ENCODE results near the gene KLK7. TPM values are rescaled to one million over a fixed set of nuclear protein-coding genes. Genes with fewer than 3 reads are reported as not detected.

Gene KLK7
- total and polyA plus RNA-seq, 10 of the 15 experiments (the other 5 are each of a cell fraction or from before 2014, with no cell fraction given) = not detected

- Histone ChIP-seq H3K27me3 (replicated peaks in 1 of 2; ENCODE audit: control insufficient read depth in 2 of 2, insufficient read depth in 2 of 2, low read length in 1 of 2) (no peaks in the 10 kb centered on the region), H4K20me1 (ENCODE audit: control insufficient read depth, insufficient read depth) (no peaks in the 10 kb centered on the region), H3K27ac (ENCODE audit: control insufficient read depth, insufficient read depth) (no peak overlapping the region), H3K4me2 (ENCODE audit: control insufficient read depth, insufficient read depth) (no peak overlapping the region), H3K79me2 (ENCODE audit: control insufficient read depth, insufficient read depth, low read length) (no peaks in the 10 kb centered on the region), H2AFZ (ENCODE audit: control insufficient read depth, low read depth, low read length) (no peak overlapping the region), H3K4me1 (ENCODE audit: control insufficient read depth, insufficient read depth, low read length) (no peaks in the 10 kb centered on the region), H3K9me3 (replicated peaks; ENCODE audit: control insufficient read depth, insufficient read depth, low read length) (no peaks in the 10 kb centered on the region), H3K4me3 (no peak overlapping the region), H3K9ac (ENCODE audit: control insufficient read depth, insufficient read depth, low read length) (no peak overlapping the region), H3K36me3 (ENCODE audit: control insufficient read depth in 2 of 2, insufficient read depth in 2 of 2, low read length in 1 of 2) (no peaks in the 10 kb centered on the region)
- ATAC-seq = no peak
- ChIA-PET RAD21 (ENCODE audit: unreplicated experiment) (no interaction called here), SMC1A (ENCODE audit: uncharacterized antibody, unreplicated experiment) (no interaction called here), POLR2A (no interaction called here), CTCF (no interaction called here)
- intact Hi-C loops (cut with micrococcal nuclease; ENCODE audit: unreplicated experiment) = no loop called here
- TF ChIP-seq CHD2 (IDR thresholded peaks at IDR 0.05; ENCODE audit: borderline replicate concordance, low read depth, low read length) = no peak
- no peak for FAIRE-seq
- no peak for DNase-seq (ENCODE audit: low read depth, low spot score)
- WGBS (ENCODE audit: insufficient coverage, insufficient replicate concordance, low lambda C conversion rate, missing lambda C conversion rate) = 32% methylated on average over 7 of the region's 7 CpGs
- in situ Hi-C loops (cut with MboI) = no loop called here
- no TSS peak for BruUV-seq (replicated peaks)
Observed at GRCh38 chr19:51003316-51003715, 19.6 kb upstream of the KLK7 start.

DNA sequence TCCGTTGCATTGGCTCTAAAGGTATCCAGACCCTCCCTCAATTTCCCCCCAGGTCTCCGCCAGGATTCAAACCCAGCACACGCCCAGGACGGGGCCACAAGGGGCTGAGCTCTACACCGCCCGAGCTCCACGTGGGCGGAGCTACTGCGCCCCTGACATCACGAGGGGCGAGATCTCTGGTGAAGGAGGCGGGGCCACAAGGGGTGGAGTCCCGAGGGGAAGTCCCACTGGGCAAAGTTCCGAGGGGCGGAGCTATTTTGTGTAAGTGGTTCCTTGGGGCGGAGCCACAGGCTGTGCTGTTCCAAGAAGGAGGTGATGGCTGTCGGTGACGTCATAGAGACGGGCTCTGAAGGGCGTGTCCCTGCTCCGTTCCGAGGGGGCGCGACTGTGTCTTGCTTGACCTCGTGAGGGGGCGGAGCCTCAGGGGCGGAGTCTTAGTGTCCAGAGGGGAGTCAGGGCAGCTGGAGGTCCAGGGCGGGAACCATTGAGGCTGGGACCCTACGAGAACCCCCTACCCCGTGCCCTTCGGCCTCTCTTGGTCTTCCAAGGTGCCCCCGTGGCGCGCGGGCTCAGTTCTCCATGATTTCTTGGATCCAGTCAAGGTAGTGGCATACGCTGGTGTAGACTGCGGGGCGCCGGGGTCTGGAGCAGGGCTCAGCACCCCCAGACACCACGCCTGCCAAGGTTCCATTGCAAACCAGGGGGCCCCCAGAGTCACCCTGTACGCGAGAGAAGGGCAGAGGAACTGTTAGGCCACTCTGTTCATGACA is 19.0 kb upstream of the KLK7 start:
- Histone ChIP-seq H4K20me1 (ENCODE audit: control insufficient read depth, insufficient read depth) (no peaks in the 10 kb centered on the region), H3K4me3 (no peak overlapping the region), H3K36me3 (ENCODE audit: control insufficient read depth in 2 of 2, insufficient read depth in 2 of 2, low read length in 1 of 2) (no peaks in the 10 kb centered on the region), H3K79me2 (ENCODE audit: control insufficient read depth, insufficient read depth, low read length) (no peaks in the 10 kb centered on the region), H3K9ac (ENCODE audit: control insufficient read depth, insufficient read depth, low read length) (no peak overlapping the region), H2AFZ (ENCODE audit: control insufficient read depth, low read depth, low read length) (no peak overlapping the region), H3K4me1 (ENCODE audit: control insufficient read depth, insufficient read depth, low read length) (no peaks in the 10 kb centered on the region), H3K27ac (ENCODE audit: control insufficient read depth, insufficient read depth) (no peak overlapping the region), H3K27me3 (replicated peaks in 1 of 2; ENCODE audit: control insufficient read depth in 2 of 2, insufficient read depth in 2 of 2, low read length in 1 of 2) (no peaks in the 10 kb centered on the region; a peak in 1 of 4 replicates), H3K4me2 (ENCODE audit: control insufficient read depth, insufficient read depth) (no peak overlapping the region), H3K9me3 (replicated peaks; ENCODE audit: control insufficient read depth, insufficient read depth, low read length) (no peaks in the 10 kb centered on the region)
- TF ChIP-seq IRF4 (IDR thresholded peaks at IDR 0.05; ENCODE audit: low read depth, low read length) (no peak), NFIC (IDR thresholded peaks at IDR 0.05; ENCODE audit: low read depth, low read length) (no peak)
- ATAC-seq = no peak
- no peak for FAIRE-seq
- in situ Hi-C loops (cut with MboI) (no loop called here), intact Hi-C loops (cut with micrococcal nuclease; ENCODE audit: unreplicated experiment) (no loop called here)
- ChIA-PET RAD21 (ENCODE audit: unreplicated experiment) (no interaction called here), CTCF (no interaction called here), SMC1A (ENCODE audit: uncharacterized antibody, unreplicated experiment) (no interaction called here), POLR2A (no interaction called here)
- WGBS (ENCODE audit: insufficient coverage, insufficient replicate concordance, low lambda C conversion rate, missing lambda C conversion rate) = 52% methylated on average over 40 of the region's 42 CpGs
- no TSS peak for BruUV-seq (replicated peaks)
- DNase-seq (ENCODE audit: low read depth, low spot score) = no peak
